Left ventricle myocardium inferior (tissue), 1 donor: ENCODE results near the gene BCAP29. TPM values are rescaled to one million over a fixed set of nuclear protein-coding genes. Genes with fewer than 3 reads are reported as not detected.

Experiments
- DNase-seq: peaks from one replicate; pipeline ENCODE4 v3.0.0-alpha.2; 2020
- H3K27ac ChIP-seq: fragments of 200-600 bp; replicated peaks from 2 replicates; pipeline ENCODE4 v1.8.0; 2021
- H3K27me3 ChIP-seq: fragments of 200-600 bp; 2 replicates; pipeline ENCODE4 v1.8.0; 2021; ENCODE audit warnings: low read depth
- H3K36me3 ChIP-seq: fragments of 200-600 bp; 2 replicates; pipeline ENCODE4 v1.8.0; 2021
- H3K4me1 ChIP-seq: fragments of 200-600 bp; 2 replicates; pipeline ENCODE4 v1.8.0; 2021
- H3K4me3 ChIP-seq: fragments of 200-600 bp; 2 replicates; pipeline ENCODE4 v1.8.0; 2021; ENCODE audit warnings: mild to moderate bottlenecking, moderate library complexity
- H3K9me3 ChIP-seq: fragments of 200-600 bp; replicated peaks from 2 replicates; pipeline ENCODE4 v1.8.0; 2021
- CTCF ChIP-seq: fragments of 200-600 bp; IDR thresholded peaks from 2 replicates; pipeline ENCODE4 v1.8.0; 2021; ENCODE audit warnings: antibody characterized with exemption, mild to moderate bottlenecking, borderline replicate concordance
- intact Hi-C: fragments of 100-400 bp; cut with micrococcal nuclease; formaldehyde crosslinking; loops from one replicate; pipeline ENCODE4 v1.11.0; 2022
- total RNA-seq: library from RNA; stranded (reverse); fragmentation: NEBNext Ultra II Directional; extraction: Animal tissue kit (Norgen Biotek cat#: 25700); gene quantifications from one replicate; pipeline ENCODE4 v1.2.1, GENCODE V29; 2021
- donor health status: DM: no; HTN: yes; CAD: no; lungs with severe emphysema.

BCAP29 gene
- total RNA-seq, 1 donor from 2014 or later: 91.0 TPM

- Histone ChIP-seq H3K4me3 (no peak overlapping the region), H3K27me3 (no peaks in the 10 kb centered on the region), H3K4me1 (no peaks in the 10 kb centered on the region), H3K27ac (no peak overlapping the region), H3K36me3 (peaks cover 58% of the 10 kb centered on the region), H3K9me3 (peaks cover 22% of the 10 kb centered on the region)
- TF ChIP-seq CTCF: no peak
- intact Hi-C loops: no loop called here
- no peak for DNase-seq
These were observed 36.6 kb upstream of the BCAP29 start for GRCh38 chr7:107543338-107543993.

GRCh38 chr7:107544848-107545591, 35.0 kb upstream of the BCAP29 start:
- no peak for TF ChIP-seq CTCF
- peaks cover 22% of the 10 kb centered on the region for H3K9me3 ChIP-seq
- intact Hi-C loops: no loop called here
- H3K27me3 ChIP-seq: no peaks in the 10 kb centered on the region
- peaks cover 48% of the 10 kb centered on the region for H3K36me3 ChIP-seq
- no peak overlapping the region for H3K4me3 ChIP-seq
- H3K4me1 ChIP-seq: no peaks in the 10 kb centered on the region
- H3K27ac ChIP-seq: no peak overlapping the region
- no peak for DNase-seq

GRCh38 chr7:107551936-107552335, 28.1 kb upstream of the BCAP29 start:
- Histone ChIP-seq H3K4me3 (no peak overlapping the region), H3K27ac (no peak overlapping the region), H3K36me3 (peaks cover 53% of the 10 kb centered on the region), H3K4me1 (no peaks in the 10 kb centered on the region), H3K27me3 (no peaks in the 10 kb centered on the region), H3K9me3 (no peaks in the 10 kb centered on the region)
- intact Hi-C loops: no loop called here
- DNase-seq: no peak
- TF ChIP-seq CTCF: no peak

- H3K9me3 ChIP-seq: no peaks in the 10 kb centered on the region
- no peaks in the 10 kb centered on the region for H3K27me3 ChIP-seq
- intact Hi-C loops: no loop called here
- peaks cover 50% of the 10 kb centered on the region for H3K36me3 ChIP-seq
- no peak for DNase-seq
- TF ChIP-seq CTCF: no peak
- peaks cover 20% of the 10 kb centered on the region for H3K4me1 ChIP-seq
- H3K4me3 ChIP-seq: no peak overlapping the region
- no peak overlapping the region for H3K27ac ChIP-seq
These were observed 24.2 kb upstream of the BCAP29 start for GRCh38 chr7:107555893-107556292.

- no peak for DNase-seq
- H3K4me3 ChIP-seq: no peak overlapping the region
- no peaks in the 10 kb centered on the region for H3K27me3 ChIP-seq
- no peak for TF ChIP-seq CTCF
- H3K27ac ChIP-seq: no peak overlapping the region
- intact Hi-C loops: no loop called here
- peaks cover 59% of the 10 kb centered on the region for H3K4me1 ChIP-seq
- no peaks in the 10 kb centered on the region for H3K9me3 ChIP-seq
- H3K36me3 ChIP-seq: peaks cover 29% of the 10 kb centered on the region
These were observed 20.2 kb upstream of the BCAP29 start for GRCh38 chr7:107559864-107560263.
